HG02938 (cell line): Measurements from ENCODE around the gene TELO2.
"Not testable (repeated sequence)": the region's sequence is repeated elsewhere in the genome, so short reads cannot be mapped to it uniquely, and the experiment has no call there.

Experiments
- ATAC-seq: cut with Tn5 transposase; IDR thresholded peaks from one replicate; pipeline ENCODE4 v1.9.1; 2021; ENCODE audit warnings: mild to moderate bottlenecking, moderate library complexity; ENCODE audit not compliant: unreplicated experiment

Gene TELO2

DNA sequence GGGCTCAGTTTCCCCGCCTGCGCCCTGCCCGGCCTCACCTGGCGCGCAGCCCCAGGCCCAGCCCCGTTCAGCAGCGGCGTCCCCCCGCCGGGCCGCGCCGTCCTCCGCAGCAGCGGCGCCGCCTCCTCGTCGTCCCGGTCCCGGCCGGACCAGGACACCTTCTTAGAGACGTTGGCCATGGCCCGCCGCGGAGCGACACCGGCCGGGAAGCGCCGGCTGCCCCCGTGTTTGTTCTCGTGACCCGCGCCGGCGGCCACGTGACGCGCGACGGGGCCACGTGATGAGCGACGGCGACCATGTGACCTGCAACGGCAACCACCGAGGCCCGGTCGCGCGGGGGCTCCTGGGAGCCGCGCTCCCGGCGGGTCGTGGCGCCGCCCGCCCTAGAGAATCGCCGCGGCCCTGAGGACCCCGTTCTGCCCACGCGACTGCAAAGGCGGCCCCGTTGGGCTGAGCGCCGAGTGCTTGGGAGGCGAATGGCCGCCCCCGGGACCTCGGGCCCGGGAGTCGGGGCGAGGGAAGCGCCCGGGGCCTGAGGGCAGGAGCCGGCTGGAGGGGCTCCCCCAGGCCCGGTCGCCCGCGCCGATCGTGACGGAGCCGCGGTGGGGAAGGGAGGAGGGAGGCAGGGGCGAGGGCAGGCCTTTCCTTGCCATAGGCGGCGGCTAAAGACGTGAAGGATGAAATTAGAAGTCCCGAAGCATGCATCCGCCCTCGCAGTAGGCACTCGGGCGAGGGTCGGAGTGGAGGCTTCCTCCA is 18.2 kb upstream of the TELO2 start, which contains the start of gene CLCN7:
CLCN7 (minus strand) TSS at position 233 of the 756 bp plus-strand sequence; CDS start at position 179, 54 bp downstream.
- peak; percentile 66 for ATAC-seq

DNA sequence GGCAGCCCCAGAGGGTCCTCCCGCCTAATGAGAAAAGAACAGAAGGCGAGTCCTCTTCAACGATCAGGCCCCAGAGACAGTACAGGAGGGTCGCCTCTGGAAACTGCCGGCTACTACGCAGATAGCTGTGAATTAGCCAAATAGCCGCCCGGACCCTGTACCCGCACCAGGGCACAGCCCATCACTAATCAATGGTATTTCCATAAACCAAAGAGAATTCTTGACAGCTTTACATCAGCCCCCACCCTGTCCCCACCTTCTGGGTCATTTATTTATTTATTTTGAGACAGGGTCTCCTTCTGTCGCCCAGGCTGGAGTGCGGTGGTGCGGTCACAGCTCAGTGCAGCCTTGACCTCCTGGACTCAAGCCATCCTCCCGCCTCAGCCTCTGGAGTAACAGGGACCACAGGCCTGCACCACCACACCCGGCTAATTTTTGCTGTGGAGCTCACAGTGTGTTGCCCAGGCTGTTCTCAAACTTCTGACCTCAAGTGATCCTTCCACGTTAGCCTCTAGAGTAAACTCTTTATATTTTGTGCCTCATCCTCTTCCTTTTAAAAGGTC is 17.5 kb upstream of the TELO2 start:
- no peak for ATAC-seq

DNA sequence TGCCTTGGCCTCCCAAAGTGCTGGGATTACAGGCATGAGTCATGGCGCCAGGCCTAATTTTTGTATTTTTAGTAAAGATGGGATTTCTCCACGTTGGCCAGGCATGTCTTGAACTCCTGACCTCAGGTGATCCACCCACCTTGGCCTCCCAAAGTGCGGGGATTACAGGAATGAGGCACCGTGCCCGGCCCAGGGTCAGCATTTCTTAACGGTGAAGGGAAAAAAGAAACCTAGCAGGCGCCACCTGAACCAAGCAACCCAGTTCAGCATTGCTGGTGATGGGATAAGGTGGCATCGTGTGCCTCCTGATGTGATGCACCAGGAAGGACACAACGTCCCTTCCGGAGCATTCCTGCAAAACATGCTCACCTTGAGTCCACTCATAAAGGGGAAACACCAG is 16.1 kb upstream of the TELO2 start:
- ATAC-seq: no peak

DNA sequence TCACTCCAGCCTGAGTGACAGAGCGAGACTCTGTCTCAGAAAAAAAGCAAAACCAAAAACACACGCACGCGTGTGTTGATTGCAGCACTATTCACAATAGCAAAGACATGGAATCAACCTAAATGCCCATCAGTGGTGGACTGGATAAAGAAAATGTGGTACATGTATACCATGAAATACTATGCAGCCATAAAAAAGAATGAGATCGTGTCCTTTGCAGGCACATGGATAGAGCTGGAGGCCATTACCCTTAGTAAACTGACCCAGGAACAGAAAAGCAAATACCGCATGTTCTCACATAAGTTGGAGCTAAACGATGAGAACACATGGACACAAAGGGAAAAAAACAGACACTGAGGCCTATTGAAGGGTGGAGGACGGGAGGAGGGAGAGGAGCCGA is 14.2 kb upstream of the TELO2 start:
- ATAC-seq: not testable (repeated sequence)

- ATAC-seq: no peak
These were observed 11.0 kb upstream of the TELO2 start for GRCh38 chr16:1481906-1482835.

DNA sequence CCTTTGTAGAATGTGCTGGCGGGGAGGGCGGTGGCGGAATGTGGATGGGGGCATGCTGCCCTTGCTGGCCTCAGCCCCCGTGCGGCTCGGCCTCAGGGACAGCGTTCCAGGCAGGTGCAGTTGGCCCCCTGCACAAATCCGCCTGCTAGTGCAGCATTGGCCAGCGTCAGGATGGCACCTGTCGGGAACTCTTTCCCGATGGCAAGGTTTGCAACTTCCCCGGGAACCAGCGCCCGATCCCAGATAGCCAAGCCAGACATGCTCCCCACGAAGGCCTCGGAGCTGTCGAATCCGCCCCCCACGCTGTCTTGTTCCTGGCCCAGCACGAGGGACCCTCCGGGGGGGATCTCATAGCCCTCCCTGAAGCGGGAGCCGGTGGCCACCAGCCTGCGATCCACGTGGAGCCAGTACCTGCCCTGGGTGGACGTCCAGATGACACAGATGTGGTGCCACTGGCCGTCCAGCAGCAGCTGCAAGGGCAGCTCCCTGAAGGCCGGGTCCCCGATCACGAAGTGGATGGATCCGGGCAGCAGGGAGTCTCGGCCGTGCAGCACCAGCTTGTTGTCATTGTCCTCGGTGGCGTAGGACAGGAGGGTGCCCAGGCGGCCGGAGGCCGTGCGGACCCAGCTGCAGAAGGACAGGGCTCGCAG is 7.2 kb upstream of the TELO2 start:
- no peak for ATAC-seq

DNA sequence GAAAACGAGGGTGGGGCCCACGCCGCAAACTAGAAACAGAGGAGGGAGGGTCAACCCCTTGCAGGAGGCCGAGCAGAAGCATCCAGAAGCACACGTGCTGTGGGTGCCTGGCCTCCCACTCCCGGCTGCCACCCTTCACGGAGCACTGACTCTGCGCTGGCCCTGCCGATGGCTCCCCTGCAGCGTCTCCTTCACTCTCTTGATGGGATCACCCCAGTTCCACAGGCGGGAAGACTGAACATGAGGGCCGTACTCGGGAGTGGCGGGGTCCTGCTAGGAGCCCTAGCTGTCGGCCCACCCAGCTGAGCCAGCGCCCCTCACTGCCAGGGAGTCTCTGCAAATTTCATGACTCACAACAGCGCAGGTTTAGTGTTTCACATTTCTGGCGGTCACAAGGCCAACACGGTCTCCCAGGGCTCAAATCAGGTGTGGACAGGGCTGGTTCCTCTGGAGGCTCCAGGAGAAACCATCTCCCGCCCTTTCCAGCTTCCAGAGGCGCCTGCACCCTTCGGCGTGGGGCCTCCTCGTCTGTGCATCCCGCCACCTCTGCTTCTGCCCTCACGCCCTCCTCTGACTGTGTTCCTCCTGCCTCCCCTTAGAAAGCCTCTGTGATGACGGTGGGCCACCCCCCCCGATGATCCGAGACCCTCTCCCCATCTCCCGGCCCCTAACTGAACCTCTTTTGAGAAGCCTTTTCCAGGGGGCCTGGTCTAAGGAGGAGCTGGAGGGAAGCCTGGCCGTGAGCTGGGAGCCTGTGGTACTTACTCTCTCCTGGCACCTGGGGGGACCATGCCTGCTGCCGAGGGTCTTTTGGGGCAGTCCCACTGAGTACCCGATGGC is 6.4 kb upstream of the TELO2 start:
- no peak for ATAC-seq

DNA sequence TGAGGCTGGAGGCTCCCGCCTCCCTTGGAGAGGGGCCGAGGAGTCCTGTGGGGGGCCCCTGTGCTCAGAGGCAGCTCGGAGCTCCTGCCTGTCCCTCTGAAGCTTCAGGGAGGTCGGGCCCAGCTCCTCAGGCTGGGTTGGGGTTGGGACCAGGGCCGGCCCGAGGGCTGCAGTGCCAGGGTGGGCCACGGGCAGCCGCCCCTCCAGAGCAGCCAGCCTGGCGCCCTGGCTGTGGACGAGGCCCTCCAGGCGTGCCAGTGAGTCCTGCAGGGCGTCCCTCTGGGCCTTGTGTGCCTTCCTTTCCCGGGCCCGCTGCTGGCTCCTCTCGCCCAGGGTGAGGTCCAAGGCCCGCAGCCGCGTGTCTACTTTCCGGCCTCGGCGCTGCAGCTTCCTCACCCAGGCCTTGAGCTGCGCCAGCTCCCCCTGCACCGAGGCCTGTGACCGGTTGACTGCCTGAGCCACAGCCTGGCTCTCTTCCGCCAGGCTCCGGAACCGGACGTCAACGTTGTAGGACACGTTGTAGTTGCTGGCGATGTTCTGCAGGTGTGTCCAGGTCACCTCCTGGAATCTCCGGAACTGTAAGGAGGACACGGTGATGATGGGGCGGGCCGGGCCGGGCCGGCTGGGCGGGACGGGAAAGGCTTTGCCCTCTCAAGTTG is 5.6 kb upstream of the TELO2 start:
- ATAC-seq: no peak

- no peak for ATAC-seq
These were observed 5.0 kb upstream of the TELO2 start for GRCh38 chr16:1488054-1488601.

- no peak for ATAC-seq
These were observed 4.5 kb upstream of the TELO2 start, which contains the start of gene PTX4 for GRCh38 chr16:1488619-1489018. Gene PTX4 (minus strand): TSS chr16:1488944. CDS start chr16:1488909, 35 bp downstream.

DNA sequence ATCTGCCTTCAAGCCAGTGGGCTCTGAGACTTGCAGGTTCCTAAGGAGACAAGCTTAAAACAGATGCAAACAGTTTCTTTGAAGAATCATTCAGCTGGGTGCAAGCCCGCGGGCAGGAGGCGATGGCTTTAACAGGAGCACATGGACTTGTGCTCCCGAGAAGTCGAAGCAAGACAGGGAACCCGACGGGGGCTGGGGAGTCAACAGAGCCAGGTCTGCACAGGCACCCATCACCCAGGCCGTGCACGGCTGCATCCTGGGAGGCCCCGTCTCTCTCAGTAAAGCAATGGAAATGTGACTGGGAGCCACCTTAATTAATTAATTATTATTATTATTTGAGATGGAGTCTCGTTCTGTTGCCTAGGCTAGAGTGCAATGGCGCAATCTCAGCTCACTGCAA is 4.1 kb upstream of the TELO2 start:
- no peak for ATAC-seq

- ATAC-seq: no peak
These were observed 1.8 kb upstream of the TELO2 start for GRCh38 chr16:1491327-1491726.

DNA sequence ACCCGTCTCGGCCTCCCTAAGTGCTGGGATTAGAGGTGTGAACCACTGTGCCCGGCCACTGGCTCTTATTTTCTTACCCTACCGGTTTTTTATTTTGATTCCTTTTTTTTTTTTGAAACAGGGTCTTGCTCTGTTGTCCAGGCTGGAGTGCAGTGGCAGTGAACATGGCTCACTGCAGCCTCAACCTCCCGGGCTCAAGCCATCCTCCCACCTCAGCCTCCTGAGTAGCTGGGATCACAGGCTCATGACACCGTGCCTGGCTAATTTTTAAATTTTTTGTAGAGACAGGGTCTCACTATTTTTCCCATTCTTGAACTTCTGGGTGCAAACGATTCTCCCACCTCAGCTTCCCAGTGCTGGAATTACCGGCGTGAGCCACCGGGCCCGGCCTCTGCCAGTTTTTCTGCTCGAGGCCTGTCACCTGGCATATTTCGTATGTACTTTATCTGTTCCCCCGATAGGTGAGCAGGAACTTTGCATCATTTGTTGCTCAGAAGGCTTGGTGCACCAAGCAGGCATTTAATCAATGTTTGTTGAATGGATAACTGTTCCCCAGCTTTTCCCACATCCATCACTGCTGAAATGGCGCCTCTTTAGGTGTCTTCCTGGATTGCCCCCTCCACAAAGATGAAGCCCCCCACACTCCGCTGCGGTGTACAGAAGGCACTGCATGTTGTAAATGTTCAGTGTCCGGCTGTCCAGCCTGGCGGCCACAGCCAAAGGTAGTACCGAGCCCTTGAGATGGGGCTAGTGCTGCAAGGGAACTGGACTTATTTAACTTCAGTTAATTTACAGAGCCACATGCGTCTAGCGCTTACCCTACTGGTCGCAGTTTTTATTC is 858 bp upstream of the TELO2 start:
- no peak for ATAC-seq

GRCh38 chr16:1493746-1494094 is 560 bp downstream of the TELO2 start:
- ATAC-seq: no peak

DNA sequence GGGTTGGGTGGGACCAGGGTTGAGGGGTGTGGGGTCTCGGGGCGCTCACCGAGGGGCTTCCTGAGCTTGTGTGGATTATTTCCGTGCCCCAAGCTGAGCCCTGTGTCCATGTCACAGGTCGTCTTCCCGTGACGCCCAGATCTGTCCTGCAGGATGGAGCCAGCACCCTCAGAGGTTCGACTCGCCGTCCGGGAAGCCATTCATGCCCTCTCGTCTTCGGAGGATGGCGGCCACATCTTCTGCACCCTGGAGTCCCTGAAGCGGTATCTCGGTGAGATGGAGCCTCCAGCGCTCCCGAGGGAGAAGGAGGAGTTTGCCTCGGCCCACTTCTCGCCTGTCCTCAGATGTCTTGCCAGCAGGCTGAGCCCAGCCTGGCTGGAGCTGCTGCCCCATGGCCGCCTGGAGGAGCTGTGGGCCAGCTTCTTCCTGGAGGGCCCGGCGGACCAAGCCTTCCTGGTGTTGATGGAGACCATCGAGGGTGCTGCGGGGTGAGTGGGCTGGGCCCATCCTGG is 1.0 kb downstream of the TELO2 start:
- ATAC-seq: no peak

- no peak for ATAC-seq
These were observed 1.6 kb downstream of the TELO2 start for GRCh38 chr16:1494711-1495110.

DNA sequence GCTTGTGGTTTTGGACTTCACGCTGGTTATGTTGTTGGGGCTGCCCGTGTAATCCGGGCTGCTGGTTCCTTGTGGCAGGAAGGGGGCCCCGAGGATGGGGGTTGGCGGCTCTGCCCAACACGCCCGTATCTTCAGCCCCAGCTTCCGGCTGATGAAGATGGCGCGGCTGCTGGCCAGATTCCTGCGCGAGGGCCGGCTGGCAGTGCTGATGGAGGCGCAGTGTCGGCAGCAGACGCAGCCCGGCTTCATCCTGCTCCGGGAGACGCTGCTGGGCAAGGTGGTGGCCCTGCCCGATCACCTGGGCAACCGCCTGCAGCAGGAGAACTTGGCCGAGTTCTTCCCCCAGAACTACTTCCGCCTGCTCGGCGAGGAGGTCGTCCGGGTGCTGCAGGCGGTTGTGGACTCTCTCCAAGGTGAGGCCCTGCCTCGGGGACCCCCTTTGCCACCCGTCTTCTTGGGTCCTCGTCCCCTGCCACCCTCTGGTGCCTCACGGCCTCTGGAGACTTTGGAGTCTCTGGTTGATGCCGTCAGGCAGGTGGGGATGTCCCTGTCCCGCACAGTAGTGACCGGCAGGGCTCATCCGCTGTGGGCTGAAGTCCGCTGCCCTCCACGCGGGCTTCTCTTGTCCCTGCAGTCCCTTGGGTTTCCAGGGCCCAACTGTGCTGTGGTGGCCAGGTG is 2.2 kb downstream of the TELO2 start:
- no peak for ATAC-seq

- no peak for ATAC-seq
These were observed 2.7 kb downstream of the TELO2 start for GRCh38 chr16:1495889-1496262.
